ENCODE results near the gene C10orf71.

DNA sequence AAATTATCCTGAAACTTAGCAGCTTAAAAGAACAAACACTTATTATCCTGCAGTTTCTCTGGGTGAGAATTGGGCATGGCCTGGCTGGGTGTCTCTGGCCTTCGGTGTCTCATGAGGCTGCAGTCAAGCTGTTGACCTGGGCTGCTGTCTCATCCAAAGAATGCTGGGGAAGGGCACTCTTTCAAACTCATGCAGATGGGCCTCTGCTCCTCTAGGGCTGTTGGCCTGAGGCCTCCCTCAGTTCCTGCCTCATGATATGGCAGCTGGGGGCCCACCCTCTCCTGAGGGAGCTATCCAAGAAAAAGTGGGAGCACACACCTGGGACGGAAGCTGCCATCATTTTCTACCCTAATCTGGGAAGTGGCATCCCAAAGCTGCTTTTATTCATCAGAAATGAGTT is 53.4 kb downstream of the C10orf71 start:
- no peak for TF ChIP-seq CTCF (IDR thresholded peaks at IDR 0.05; ENCODE audit: low read depth, low read length, poor library complexity, severe bottlenecking)
- TF ChIP-seq EZH2phosphoT487 (IDR thresholded peaks at IDR 0.05; ENCODE audit: borderline replicate concordance, low read length) = no peak

All from DOHH2 (cell line).